Dermis blood vessel endothelial cell (primary cell): Measurements from ENCODE around the gene PCDH9. TPM values are rescaled to one million over a fixed set of nuclear protein-coding genes. Genes with fewer than 3 reads are reported as not detected.

Experiments used
- DNase-seq: peaks from one replicate; pipeline ENCODE4 v3.0.0; 2010
- total RNA-seq: library from RNA; depleted of rRNA; stranded (reverse); fragments of >200 nt; gene quantifications from 2 replicates; pipeline ENCODE4 v1.2.3, GENCODE V29; 2014

PCDH9 gene
- total RNA-seq, 1 donor from 2014 or later: 0.68 TPM

DNA sequence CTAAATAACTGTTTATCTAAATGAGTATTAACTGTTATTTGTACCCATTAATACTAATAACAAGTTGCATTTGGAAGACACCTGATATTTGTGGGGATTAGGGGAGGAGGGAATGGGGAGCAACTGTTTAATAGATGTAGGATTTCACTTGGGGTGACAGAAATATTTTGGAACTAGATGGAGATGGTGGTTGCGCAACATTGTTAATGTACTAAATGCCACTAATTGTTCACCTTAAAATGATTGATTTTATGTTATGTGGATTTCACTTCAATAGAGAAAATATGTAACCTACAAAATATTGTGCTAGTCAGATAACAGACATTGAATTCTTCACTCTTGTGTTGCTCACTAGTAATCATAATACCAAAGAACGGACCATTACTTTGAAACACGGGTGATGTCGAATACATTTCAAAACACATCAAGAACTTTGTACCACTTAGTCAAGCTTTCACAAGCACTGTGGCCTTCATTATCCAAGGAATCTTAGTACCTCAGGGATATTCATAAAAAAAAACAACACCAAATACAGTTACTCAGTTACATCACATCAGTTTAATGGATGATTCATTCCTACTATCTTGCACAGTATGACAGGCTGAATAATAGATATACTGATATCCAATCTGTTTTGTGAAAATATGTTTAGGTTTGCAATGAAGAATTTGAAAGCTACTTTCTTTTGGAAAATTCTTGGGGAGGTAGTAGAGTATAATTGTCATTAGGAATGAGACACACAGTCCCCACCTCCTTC, 721.8 kb downstream of the PCDH9 start:
- no peak for DNase-seq

DNA sequence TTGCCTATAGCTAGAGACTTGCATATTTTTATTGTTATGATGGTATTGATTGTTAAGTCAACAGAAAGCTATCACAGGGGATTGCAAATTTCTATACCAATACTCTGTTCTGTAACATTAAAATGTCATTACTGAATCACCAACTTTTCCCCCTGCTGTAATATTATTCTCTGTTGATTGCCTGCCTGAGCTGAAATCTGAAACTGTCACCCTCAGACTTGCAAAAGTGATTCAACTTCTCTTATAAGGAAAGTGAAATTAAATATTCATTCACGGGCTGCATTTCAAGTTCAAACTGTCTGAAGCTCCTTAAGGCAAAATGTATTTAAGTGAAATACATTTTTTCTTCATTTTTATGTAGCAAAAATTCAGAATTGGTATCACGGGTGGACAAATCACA, 723.2 kb downstream of the PCDH9 start:
- no peak for DNase-seq

DNA sequence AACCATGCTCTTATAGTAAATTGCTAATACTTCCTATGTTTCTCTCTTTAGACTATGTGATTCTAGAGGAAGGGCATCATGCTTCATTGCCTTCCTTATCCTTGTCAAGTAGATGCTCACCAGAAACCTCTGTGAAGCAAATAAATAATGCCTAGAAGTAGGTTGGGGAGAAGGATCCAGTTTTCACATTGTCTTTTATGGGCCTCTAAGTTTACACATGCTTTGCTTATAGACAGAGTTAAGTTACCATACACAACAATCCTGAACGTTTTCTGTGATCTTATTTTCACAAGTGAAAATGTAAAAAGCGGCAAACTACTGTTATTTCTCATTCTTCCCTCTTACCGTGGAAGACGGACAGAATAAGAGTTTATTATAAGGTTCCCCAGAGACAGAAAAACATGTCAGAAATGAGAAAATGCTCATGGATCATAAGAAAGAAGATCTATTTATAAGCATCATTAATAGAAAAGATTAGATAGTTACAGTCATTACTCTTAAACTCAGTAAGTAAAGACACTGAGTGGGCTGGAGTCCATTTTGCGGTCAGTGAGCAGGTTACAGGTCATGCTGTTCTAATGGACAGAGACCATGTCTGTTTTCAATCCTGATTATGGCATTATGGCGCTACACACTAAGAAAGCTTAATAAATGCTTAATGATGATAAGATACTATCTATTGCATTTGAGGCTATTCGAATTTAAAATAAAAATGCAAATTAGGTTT, 723.9 kb downstream of the PCDH9 start:
- no peak for DNase-seq

DNA sequence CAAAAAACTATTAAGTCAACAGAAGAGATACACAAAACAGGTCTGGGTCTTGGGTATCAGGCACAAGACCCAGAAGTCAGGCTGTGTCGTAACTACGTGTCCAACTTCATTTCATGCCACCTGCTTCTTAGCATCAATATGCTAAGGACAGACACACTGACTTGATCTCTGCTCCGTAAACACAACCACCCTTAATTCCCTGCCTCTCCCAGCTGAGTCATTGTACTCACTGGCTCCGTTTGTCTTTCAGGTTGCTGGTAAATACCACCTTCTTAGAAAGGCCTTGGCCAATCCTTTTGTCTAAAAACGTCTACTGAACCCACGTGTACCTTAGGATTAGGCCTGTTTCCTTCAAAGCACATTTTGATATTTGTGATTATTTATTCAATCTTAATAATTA, 726.2 kb downstream of the PCDH9 start:
- DNase-seq: no peak

DNA sequence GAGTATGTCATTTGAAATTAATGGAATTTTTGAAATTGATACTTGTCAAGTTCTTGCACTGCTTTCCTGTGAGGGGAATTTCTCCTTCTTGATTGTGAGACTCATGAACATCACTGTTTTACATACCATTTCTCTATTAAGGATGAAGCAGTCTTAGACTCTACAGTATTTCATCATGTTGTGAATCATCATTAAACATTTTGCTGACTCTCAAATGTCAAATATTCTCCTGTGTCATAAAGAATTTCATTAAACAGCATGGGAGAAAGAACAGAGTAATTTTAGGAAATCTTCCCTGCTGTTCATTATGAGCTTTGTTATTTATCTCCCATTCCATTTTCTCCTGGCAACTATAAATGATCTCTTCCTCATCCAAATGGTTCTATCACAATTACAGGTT, 729.0 kb downstream of the PCDH9 start:
- no peak for DNase-seq

DNA sequence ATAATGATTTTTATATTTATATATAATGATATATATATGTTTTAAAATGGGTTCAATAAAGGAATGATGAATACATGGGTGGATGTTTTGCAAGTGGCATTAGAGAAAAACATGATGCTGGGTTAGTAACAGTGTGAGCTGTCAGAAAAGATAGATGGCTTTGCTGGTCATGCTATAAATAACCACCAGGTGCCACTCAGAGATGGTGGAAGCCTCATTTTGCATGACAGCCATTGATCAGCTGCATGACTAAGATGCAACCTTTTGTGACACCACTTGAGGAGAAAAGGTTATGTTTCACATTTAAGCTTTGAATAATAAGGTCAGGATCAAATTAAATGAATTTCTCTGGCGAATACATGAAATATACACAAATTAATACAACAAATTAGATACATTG, 737.7 kb downstream of the PCDH9 start:
- DNase-seq: peak; percentile 5

DNA sequence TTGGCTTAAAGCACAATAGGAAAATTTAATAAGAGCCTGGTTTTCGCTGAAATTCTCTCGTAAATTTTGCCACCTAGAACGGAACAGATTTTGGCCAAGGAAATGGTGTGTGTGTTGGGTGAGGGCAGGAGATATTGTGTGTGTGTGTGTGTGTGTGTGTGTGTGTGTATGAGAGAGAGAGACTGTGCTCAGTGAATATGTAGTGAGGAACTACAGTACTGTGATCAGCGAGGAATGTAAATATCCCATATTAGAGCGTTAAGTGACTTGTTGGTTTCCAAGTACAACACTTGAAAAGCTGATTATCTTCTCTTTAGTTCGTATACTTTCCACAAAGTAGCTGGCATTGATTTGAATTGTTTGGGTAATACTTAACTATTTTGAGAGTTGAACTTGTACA, 738.9 kb downstream of the PCDH9 start:
- no peak for DNase-seq

DNA sequence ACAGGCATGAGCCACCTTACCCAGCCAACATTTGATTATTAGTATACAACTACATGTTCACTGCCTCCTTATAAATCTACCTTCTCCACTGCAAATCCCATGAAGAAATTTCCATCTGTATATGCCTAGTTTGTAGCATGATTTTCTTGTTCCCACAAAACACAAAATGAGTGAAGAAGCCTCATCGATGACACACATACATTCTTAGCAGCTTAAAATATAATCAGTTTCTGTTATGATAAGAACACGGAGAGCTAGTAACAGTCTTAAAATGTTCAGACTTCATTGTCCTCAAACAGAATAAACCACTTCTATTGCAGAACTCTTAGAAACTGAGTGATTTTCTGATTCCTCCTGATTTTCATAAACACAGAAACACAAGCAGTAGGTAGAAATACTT, 740.5 kb downstream of the PCDH9 start:
- no peak for DNase-seq

DNA sequence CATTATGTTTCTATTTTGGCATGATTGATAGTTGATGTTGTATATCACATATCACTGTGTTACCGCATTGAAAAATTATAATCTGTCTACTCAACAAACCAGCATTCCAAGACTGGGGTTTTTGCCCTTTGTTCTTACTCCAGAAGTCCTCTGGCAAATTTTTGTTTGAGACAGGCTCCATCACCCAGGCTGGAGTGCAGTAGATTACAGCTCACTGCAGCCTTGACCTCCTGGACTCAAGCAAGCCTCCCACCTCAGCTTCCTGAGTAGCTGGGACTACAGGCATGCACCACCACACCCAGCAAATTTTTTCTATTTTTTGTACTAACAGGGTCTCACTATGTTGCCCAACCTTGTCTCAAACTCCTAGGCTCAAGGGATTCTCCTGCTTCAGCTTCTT, 741.0 kb downstream of the PCDH9 start:
- no peak for DNase-seq

DNA sequence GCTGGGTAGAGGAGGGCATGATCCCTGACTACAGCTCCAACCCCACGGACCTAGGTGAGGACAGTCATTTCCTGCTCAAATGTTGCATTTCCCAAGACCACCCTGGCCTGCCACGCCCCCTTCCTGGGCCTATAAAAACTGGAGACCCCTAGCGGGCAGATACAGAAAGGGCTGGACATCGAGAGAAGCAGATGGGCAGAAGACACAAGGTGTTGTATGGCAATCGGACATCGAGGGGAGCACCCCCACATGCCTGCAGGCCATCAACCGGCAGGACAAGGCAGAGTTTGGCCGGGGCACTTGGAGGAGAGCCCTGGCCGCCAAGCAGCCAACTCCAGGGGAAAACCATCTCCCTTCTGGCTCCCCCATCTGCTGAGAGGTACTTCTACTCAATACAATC, 746.4 kb downstream of the PCDH9 start:
- no peak for DNase-seq

DNA sequence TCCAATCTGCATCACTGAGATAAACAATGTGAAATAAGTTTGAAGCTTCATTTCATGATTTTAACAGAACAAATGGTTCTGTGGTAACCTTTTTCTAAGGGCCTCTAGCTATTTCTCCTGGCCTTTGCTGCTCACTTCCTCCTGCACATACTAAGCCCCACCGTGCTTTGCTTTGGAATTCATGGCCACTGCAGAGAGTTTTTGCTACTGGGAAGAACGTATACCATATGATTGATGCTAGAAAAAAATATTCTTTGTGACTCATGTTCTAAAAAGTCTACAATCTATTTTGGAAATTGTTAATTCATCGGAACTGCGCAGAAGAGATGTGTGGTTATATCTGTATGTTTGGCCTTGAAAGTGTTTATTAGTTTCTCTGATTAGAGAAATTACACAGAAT, 747.3 kb downstream of the PCDH9 start:
- DNase-seq: no peak

DNA sequence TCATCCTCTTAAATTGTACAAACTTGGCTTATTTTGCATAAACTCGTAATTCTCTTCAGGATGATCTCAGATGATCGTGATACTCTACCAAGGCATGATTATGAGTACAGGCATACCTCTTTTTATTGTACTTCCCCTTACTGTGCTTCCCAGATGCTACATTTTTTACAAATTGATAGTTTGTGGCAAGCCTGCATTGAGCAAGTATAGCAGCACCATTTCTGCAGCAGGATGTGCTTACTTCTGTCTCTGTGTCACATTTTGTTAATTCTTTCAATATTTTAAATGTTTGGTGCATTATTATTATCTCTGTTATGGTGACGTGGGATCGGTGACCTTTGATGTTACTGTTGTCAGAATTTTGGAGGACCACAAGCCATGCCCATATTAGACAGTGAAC, 752.3 kb downstream of the PCDH9 start:
- no peak for DNase-seq

DNA sequence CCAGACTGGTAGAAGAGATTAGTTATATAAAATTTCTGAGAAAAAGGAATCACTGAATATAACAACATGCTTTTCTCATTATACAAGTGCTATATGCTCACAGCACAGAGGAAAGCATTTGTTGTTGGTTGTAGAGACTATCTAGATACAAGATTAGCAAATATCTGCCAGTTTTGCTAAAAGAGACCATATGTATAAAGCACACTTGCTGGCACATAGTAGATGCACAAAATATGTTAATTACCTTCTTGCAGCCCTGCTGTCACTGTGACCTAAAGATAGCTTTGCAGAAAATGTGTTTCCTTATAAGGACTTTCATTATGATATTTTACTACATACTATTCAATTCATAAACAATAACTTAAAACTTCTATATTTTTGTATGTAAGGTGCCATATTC, 755.1 kb downstream of the PCDH9 start:
- DNase-seq: no peak

DNA sequence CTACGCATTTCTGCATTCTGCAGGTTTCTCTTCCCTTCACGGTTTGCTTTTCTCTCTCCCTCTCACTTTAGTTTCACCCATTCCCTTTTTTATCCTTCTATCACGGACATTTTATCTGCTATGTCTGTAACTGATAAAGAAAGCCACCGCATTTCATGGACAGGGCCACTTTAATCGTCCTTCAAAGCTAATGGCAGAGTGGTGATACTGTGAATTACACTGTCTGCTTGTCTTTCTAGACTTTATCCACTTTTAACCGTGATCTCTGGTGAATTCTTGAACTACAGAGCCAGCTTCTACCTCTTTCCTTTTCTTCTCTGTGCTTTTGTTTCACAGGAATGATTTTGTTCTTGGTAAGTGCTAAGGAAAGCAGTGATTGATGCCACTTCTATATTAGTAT, 760.4 kb downstream of the PCDH9 start:
- no peak for DNase-seq

DNA sequence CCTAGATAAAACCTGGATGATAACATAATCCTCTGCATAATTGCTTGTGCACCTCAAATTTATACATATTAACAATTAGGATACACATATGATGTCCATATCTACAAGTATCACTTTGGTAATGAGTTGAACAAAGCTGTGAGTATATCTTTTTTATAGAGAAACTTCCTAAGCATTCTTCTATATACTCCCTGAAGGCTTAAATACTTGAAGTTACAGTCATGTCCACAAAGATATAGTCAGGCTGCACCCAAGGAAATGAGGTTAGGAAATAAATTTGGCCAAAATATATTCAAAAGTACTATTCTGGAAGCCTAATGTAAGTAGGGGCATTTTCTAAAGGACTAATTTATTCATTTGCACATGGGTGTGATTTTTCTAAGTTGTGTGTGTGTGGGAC, 761.5 kb downstream of the PCDH9 start:
- no peak for DNase-seq

DNA sequence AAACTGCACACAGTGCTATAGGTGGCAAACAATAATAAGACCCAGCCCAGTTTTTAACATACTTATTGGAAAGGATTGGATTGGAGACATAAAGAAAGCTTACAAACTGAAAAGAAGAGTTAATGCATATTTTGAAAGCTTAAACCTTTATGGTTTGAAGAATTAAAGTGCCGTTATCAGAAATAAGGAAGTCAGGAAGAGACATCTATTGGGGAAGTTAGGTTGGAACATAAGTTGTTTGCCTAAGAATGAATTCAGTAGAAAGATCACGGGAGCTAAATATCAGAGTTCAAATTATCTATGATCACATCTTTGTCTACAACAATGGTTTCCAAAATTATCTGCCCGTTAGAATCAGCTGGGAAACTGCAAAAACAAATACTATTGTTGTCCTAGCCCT, 767.9 kb downstream of the PCDH9 start:
- no peak for DNase-seq

DNA sequence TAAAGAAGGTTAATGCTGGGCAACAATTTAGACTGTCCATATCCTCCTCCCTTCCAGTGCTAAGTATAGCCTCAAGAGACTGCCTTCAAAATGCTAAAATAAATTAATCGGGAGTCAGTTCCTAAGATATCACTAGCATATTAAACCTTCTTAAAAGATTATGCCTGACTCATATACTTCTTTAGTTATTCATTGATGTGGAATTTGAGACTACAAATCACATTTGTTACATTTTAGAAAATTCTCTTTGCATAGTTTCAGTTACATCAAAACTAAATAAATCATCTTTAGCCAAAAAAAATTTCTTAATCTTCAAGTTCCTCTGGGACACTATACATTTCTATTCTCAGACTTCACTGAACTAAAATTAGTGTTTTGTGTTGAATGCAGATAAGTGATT, 769.1 kb downstream of the PCDH9 start:
- DNase-seq: no peak

DNA sequence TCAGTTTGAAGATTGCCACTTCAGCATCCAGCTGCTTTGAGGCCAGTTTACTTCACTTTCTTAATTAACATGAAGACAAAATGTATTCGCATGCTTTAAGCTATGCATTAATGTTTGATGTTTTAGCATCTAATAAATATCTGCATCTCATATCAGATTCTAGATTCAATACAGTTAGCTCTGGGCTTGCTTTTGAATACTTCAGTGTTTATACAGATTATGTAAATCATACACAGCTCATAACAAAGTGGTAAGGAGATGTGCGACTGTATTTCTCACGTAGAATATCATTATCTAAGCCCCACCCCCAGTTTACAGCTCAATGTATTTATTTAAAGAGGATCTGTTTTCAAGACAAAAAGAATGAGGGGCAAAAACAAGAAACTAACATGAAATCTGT, 770.5 kb downstream of the PCDH9 start:
- no peak for DNase-seq

DNA sequence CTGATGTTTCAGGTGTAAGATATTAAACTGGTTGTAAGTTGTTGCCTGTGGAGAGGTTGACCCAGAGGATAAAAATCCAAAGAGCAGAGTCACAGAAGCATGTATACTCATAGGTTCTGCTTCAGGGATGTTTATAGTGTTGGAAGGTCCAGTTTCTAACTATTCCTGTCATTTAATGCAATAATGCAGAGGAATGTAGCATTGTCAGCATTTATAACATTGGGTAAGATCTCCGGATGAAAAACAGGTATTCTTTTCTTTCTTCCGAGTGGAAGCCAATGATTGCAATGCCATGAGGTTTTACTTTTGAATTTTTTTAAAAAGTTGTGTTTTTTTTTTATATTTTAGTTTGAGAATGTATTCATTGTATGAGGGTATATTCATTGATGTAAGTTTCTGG, 771.0 kb downstream of the PCDH9 start:
- DNase-seq: no peak

DNA sequence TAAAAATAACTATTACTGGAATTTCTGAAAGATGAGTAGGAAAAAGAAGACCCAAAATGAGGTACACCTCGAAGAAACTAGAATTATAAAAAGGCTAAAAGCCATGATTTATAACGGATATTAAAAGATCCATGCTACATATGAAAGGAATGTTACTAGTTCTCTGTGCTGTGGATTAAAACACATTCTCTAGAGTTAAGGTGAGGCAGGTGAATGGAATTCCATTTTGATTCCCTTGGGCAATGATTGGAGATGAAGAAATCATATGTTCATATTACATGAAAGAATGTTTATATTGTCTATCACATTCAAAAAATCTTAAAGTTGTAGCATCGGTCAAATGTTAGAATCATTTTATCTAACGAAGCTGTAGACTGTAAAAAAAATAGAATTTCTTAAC, 783.7 kb downstream of the PCDH9 start:
- DNase-seq: no peak

DNA sequence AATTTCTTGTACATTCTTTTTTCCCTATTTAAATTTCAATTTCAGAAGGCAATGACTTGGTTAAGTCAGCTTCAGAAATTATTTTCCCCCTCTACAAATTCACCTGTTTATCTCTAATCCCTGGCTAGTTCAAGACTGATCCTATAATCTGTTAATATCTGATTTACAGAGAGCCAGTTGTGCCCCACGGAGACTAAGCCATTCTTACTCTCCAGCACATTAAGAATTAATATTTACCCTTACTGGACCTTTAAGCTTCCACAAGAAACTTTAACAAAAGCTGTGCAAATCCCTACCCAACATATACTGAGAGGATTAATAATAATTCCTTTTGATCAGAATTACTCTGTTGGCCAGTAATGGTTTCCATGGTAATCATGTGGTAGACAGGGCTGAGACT, 786.2 kb downstream of the PCDH9 start:
- DNase-seq: no peak

DNA sequence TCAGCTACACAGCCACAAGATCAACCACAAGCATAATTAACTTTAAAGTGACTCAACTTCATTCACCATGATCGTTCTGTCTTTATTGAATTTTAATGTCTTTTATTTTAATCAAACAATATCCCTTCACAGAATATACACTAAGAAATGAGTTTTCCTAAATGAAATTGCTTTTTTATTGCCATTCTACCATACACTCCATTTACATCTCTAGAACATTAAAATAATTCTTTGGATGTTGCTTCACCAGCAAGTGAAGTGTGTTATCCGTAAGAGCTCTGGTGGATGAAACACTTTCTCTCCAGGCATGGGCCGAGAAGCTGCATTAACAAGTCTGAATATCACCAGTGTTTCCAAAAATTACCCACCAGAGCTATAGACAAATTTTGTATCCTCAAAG, 789.2 kb downstream of the PCDH9 start:
- DNase-seq: no peak

DNA sequence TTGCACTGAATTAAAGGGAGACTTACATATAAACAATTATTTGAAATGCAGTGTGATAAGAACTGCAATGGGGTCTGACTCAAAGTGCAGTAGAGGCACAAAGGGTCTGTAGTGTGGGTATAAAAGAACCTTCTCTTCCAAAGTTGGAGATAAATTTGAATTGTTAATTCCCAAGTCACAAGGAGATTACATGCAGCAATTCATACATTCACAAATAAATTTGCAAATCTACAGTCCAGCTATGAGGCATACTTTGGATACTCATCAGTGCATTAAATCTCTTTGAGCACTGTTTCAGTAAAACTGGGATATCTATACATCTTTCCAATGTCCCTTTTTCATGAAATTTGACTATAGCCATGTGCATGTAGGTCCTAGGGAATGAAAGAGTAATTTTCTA, 799.4 kb downstream of the PCDH9 start:
- DNase-seq: no peak

DNA sequence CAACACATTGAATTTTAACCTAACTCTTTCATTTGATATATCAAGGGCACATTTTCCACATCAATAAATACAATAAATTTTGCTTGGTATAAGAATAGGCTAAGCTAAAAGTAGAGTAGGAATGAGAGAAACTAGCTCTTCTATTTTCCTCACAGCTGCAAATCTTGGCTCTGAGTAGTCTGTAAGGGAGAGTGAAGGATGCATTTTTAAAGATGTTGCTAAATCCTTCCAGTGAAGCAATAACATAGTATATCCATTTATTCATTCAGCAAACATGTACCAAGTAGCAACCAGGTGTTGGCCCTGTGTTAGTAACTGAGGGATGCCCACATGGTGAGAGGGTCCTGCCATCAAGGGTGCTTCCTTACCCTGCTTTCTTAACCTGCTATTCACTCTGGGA, 799.9 kb downstream of the PCDH9 start:
- no peak for DNase-seq

DNA sequence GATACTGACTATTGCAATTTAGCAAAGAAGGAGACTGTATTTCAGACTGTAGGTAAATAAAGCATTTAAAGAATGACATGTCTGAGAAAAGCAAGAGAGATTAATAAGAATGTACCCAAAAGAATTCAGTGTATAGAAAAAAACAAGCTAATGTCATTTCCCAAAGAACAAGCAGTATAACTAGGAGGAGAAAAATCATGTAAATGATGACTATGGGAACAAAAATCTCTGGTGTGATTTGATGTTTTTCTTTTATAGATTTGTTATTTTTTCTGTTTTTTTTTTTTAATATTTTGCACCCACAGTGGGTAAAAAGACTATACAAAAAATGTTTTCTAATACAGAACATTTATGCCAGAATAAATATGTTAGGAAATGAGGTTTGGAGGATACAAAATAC, 801.0 kb downstream of the PCDH9 start:
- no peak for DNase-seq
